RPMI7951 (cell line): ENCODE data around the gene PXDN. TPM values are rescaled to one million over a fixed set of nuclear protein-coding genes. Genes with fewer than 3 reads are reported as not detected.

Experiments used
- DNase-seq: peaks from one replicate; pipeline ENCODE4 v3.0.0-alpha.2; 2012; ENCODE audit warnings: low read depth
- total RNA-seq: library from RNA; depleted of rRNA; stranded (reverse); fragments of >200 nt; shearing (Covaris generic); gene quantifications from 2 replicates; pipeline ENCODE4 v1.2.3, GENCODE V29; 2014

The PXDN gene
- total RNA-seq, 1 experiment from 2014 or later = 272 TPM

- DNase-seq = peak; percentile 47
Observed at GRCh38 chr2:1617425-1618021, 126.8 kb downstream of the PXDN start.

GRCh38 chr2:1614564-1614963 lies 129.8 kb downstream of the PXDN start:
- no peak for DNase-seq

GRCh38 chr2:1613731-1614354 lies 130.5 kb downstream of the PXDN start:
- DNase-seq = peak; percentile 96

GRCh38 chr2:1613078-1613445 lies 131.3 kb downstream of the PXDN start:
- no peak for DNase-seq

GRCh38 chr2:1612391-1613077 lies 131.8 kb downstream of the PXDN start:
- no peak for DNase-seq

- no peak for DNase-seq
Observed at GRCh38 chr2:1611886-1612285, 132.4 kb downstream of the PXDN start.

- DNase-seq = no peak
Observed at GRCh38 chr2:1610096-1610485, 134.2 kb downstream of the PXDN start.

- DNase-seq = no peak
Observed at GRCh38 chr2:1609485-1610095, 134.7 kb downstream of the PXDN start.

- no peak for DNase-seq
Observed at GRCh38 chr2:1609040-1609439, 135.3 kb downstream of the PXDN start.

GRCh38 chr2:1607971-1608688 lies 136.2 kb downstream of the PXDN start:
- peak; percentile 72 for DNase-seq

- no peak for DNase-seq
Observed at GRCh38 chr2:1607236-1607920, 136.9 kb downstream of the PXDN start.

- DNase-seq = peak; percentile 85
Observed at GRCh38 chr2:1606421-1607235, 137.7 kb downstream of the PXDN start.

GRCh38 chr2:1606046-1606400 lies 138.3 kb downstream of the PXDN start:
- no peak for DNase-seq

GRCh38 chr2:1605102-1606045 lies 138.9 kb downstream of the PXDN start:
- DNase-seq = peak; percentile 97

GRCh38 chr2:1603521-1603920 lies 140.8 kb downstream of the PXDN start:
- DNase-seq = no peak

- no peak for DNase-seq
Observed at GRCh38 chr2:1603059-1603458, 141.3 kb downstream of the PXDN start.

- no peak for DNase-seq
Observed at GRCh38 chr2:1602278-1603010, 141.9 kb downstream of the PXDN start.

- DNase-seq = no peak
Observed at GRCh38 chr2:1601471-1602277, 142.6 kb downstream of the PXDN start.
